Activated CD4-positive, alpha-beta memory T cell treated with anti-CD3 and anti-CD28 coated beads for 36 hours (primary cell): ENCODE measurements around the gene MROH2A. TPM values are rescaled to one million over a fixed set of nuclear protein-coding genes. Genes with fewer than 3 reads are reported as not detected.
"Not testable (repeated sequence)": the region's sequence is repeated elsewhere in the genome, so short reads cannot be mapped to it uniquely, and the experiment has no call there.

Source experiments
- CTCF ChIA-PET: fragments of 350-600 bp; sonication (Branson Sonifier 250); formaldehyde crosslinking; loops from one replicate; lab custom pipeline; 2021; ENCODE audit warnings: antibody characterized with exemption, inconsistent platforms; lab: Charles Lee
- POLR2A ChIA-PET: fragments of 350-600 bp; sonication (Branson Sonifier 250); formaldehyde crosslinking; loops from one replicate; lab custom pipeline; 2021; ENCODE audit warnings: antibody characterized with exemption; lab: Charles Lee
- DNase-seq: peaks from one replicate; pipeline ENCODE4 v3.0.0-alpha.2; 2020
- H3K27ac Mint-ChIP-seq: one replicate; pipeline ENCODE4 v1.8.0; 2021; ENCODE audit warnings: mixed read lengths
- H3K27me3 Mint-ChIP-seq: one replicate; pipeline ENCODE4 v1.8.0; 2021; ENCODE audit warnings: mixed read lengths
- H3K36me3 Mint-ChIP-seq: one replicate; pipeline ENCODE4 v1.8.0; 2021; ENCODE audit warnings: mixed read lengths
- H3K4me1 Mint-ChIP-seq: one replicate; pipeline ENCODE4 v1.8.0; 2021; ENCODE audit warnings: low read depth, mixed read lengths
- H3K4me3 Mint-ChIP-seq: one replicate; pipeline ENCODE4 v1.8.0; 2021; ENCODE audit warnings: mild to moderate bottlenecking, mixed read lengths
- H3K9me3 Mint-ChIP-seq: one replicate; pipeline ENCODE4 v1.8.0; 2021; ENCODE audit warnings: mixed read lengths
- intact Hi-C: fragments of 100-400 bp; cut with micrococcal nuclease; formaldehyde crosslinking; loops from one replicate; pipeline ENCODE4 v1.15.1; 2023
- total RNA-seq, 2 experiments: library from RNA; stranded (reverse); gene quantifications; one replicate each; pipeline ENCODE4 v1.2.3, GENCODE V29; 2021

The MROH2A gene, protein sequence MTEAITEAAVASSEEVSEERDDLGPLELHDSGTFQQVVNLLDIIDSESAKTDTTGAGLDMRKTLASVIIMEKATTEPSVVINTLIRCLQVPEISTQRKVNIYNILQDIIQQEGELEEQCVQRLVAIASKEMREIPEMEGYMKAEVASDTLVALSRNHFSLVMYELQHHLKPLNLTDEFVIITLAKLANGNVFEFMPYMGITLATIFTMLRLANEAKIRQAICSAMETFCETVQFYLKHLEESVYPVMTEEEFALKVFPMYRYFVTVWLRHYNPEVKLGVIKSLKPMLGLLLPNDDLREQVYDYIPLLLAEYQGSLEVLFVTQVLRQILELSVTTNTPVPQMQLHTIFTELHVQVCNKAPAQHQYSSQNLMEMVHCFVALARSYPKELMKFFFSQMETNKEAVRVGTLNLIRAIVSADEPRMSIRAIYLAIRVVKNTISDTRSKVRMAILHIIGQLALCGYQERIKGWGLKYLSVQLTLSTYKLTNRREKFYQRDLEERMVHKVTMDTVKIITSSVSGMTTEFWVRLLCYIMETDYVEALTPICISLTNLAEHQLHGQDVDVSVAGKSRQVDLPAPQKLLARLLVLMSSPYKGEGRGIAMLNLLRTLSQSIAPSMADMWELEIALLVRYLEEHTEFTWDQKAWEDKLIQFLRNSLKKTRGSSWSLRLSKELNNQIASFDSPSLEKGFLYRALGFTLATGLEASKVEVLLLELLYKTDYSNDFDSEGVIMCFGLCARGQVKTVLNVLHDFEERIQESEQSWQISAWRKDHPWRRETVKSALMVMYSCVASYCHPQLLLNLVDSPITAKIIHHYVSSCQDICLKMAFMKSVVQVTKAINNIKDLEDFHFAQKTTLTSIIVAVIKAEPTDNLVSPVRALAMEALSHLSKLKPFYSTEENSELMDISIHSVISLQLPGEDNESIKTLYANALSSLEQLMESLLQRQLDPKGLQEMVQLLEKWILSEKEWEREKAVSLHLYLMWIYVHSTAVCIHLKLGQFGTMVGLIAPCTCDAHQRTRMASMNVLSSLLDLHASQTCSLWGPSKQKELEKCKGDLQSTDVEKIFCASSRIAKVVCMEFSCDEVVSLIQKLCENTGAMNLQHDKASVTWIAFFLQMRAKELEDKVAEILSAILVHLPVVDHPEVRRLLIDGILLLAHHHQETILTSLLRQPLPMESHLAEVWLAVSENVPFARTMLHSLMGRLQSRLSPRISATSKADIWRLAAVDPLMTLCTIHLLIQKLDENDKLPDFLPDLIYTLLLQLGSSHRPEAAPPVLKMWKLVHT (N-terminal part only)
- not detected for total RNA-seq

DNA sequence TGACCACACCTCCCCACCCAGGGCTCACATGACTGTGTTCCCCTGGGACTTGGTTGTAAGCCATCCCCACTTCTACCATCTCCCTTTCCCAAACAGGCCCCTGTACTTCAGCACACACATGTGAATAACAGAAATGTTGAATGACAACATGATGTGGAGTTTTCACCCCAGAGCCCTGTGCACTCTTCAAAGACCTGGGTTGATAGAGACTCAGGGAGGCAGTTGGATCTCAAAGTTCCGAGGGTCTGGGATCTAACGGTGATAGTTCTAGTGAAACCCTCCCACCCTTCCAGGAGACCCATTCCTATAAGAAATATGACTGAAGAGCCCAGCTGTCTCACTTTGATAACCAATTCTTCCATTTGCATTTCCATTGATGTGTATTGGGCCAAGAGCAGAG, at the start of gene MROH2A:
MROH2A (plus strand) TSS at position 301 of the 400 bp plus-strand sequence. CDS start 1,029 bp downstream, outside the sequence.
- no peak within 1 kb of the TSS for H3K27ac Mint-ChIP-seq
- no peaks in the 10 kb centered on the region for H3K36me3 Mint-ChIP-seq
- no peaks in the 10 kb centered on the region for H3K4me1 Mint-ChIP-seq
- intact Hi-C loops: no loop called here
- H3K9me3 Mint-ChIP-seq: peaks cover 18% of the 10 kb centered on the region
- no peak for DNase-seq
- CTCF ChIA-PET: no interaction called here
- H3K4me3 Mint-ChIP-seq: no peak within 1 kb of the TSS
- H3K27me3 Mint-ChIP-seq: peaks cover 24% of the 10 kb centered on the region
- POLR2A ChIA-PET: no interaction called here

DNA sequence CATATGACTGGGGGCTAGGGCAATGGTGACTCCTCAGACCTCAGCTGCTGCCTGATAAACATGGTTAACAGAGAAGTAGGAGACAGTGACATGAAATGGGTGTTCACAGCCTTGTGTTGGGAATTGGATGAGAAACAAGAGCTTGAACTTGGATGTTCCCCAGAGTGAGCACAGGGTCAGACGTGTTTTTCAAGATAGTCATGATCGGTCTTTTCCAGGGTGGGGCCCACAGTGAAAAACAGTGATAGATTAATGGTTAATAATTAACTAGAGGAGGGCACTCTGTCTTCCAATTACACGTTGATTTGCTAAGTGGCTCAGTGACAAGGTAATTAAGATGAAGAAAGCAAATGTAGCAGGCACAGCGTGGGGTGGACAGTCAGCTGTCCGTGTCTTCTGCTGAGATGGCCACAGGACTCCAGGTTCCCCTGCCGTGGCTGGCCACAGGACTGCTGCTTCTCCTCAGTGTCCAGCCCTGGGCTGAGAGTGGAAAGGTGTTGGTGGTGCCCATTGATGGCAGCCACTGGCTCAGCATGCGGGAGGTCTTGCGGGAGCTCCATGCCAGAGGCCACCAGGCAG, 49.3 kb upstream of the MROH2A start, which contains the start of gene UGT1A3:
UGT1A3 (plus strand) TSS at position 320 of the 579 bp plus-strand sequence; CDS start at position 405, 85 bp downstream.
- CTCF ChIA-PET: interaction anchor here (1.0 kb wide), 1 partner anchor 17 kb away, joined by 3 read pairs; no protein-coding TSS in a partner anchor
- H3K27ac Mint-ChIP-seq: no peak within 1 kb of the TSS
- intact Hi-C loops: no loop called here
- H3K36me3 Mint-ChIP-seq: no peaks in the 10 kb centered on the region
- H3K4me1 Mint-ChIP-seq: no peaks in the 10 kb centered on the region
- no peak within 1 kb of the TSS for H3K4me3 Mint-ChIP-seq
- peaks cover 16% of the 10 kb centered on the region for H3K27me3 Mint-ChIP-seq
- H3K9me3 Mint-ChIP-seq: no peaks in the 10 kb centered on the region
- no peak for DNase-seq
- POLR2A ChIA-PET: no interaction called here

DNA sequence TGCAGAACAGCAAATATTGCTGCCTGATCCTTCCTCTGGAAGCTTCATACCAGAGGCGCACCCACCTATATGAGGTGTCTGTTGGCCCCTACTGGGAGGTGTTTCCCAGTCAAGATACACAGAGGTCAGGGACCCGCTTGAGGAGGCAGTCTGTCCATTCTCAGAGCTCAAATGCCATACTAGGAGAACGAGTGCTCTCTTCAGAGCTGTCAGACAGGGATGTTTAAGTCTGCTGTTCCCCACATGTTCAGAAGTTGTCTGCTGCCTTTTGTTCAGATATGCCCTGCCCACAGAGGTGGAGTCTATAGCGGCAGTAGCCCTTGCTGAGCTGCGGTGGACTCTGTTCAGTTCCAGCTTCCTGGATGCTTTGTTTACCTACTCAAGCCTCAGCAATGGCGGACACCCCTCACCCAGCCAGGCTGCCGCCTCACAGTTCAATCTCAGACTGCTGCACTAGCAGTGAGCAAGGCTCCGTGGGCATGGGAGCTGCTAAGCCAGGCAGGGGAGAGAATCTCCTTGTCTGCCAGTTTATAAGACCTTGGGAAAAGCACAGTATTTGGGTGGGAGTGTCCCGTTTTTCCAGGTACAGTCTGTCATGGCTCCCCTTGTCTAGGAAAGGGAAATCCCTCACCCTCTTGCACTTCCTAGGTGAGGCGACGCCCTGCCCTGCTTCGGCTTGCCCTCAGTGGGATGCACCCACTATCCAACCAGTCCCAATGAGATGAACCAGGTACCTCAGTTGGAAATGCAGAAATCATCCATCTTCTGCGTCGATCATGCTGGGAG, 41.1 kb upstream of the MROH2A start:
- H3K4me1 Mint-ChIP-seq, H3K9me3 Mint-ChIP-seq, DNase-seq, H3K36me3 Mint-ChIP-seq, intact Hi-C loops, H3K4me3 Mint-ChIP-seq, H3K27ac Mint-ChIP-seq: not testable (repeated sequence)
- ChIA-PET POLR2A (interaction anchor here (0.6 kb wide), 1 partner anchor 781 kb away, joined by 3 read pairs; no protein-coding TSS in a partner anchor), CTCF (interaction anchor here (2.4 kb wide), 1 partner anchor 26 kb away, joined by 6 read pairs; no protein-coding TSS in a partner anchor)
- peaks cover 15% of the 10 kb centered on the region for H3K27me3 Mint-ChIP-seq

DNA sequence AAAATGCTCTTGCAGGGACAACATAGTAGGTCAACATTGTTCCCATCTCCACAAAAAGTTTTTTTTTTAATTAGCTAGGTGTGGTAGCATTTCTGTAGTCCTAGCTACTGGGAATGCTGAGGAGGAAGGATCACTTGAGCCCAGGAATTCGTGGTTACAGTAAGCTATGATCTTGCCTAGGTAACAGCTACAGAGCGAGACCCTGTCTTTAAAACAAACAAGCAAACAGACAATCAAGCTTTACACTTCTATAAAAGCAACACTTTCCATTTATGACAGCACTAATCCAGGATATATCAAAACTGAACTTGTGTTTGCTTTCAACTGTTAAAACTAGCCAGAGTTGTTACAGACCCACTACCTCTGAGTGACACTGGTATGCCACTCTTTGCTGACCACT, 37.3 kb upstream of the MROH2A start:
- intact Hi-C loops: no loop called here
- no peak overlapping the region for H3K27ac Mint-ChIP-seq
- H3K9me3 Mint-ChIP-seq: no peaks in the 10 kb centered on the region
- H3K27me3 Mint-ChIP-seq: peaks cover 10% of the 10 kb centered on the region
- DNase-seq: no peak
- ChIA-PET CTCF (no interaction called here), POLR2A (no interaction called here)
- H3K4me3 Mint-ChIP-seq: no peak overlapping the region
- no peaks in the 10 kb centered on the region for H3K36me3 Mint-ChIP-seq
- H3K4me1 Mint-ChIP-seq: no peaks in the 10 kb centered on the region

DNA sequence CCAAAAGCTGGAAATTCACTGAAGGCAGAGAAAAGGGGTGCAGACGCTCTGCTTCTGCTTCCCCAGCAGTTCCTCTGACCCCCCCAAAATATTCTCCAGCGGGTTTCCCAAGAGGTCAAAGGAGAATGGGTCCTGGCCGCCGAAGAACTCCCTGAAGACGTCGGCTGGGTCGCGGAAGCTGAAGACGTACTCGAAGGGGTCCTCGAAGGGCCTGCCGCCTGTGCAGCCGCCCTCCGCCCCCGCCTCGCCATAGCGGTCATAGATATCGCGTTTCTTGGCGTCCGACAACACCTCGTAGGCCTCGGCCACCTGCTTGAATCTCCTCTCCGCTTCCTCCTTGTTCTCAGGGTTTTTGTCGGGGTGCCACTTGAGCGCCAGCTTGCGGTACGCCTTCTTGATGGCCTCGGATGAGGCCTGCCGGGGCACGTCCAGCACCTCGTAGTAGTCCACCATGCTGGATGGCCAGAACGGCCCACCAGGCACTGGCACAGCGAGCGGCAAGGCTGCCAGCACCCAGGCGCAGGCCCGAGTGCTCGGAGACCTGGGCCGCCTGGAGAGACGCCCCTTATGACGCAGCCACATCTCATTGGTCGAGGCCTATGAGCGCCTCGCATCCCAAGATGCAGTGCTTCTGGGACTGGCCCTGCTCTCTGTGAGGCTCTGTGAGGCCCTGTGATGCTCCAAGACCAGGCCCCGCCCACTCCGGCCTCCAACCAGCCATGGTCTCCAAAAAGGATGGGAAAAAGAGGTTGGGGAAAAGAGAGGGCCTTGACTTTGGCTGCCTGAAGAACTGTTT, 34.5 kb upstream of the MROH2A start:
- Mint-ChIP-seq H3K4me3 (no peak overlapping the region), H3K27me3 (peaks cover 4% of the 10 kb centered on the region), H3K4me1 (no peaks in the 10 kb centered on the region), H3K36me3 (no peaks in the 10 kb centered on the region), H3K27ac (no peak overlapping the region), H3K9me3 (no peaks in the 10 kb centered on the region)
- CTCF ChIA-PET: no interaction called here
- POLR2A ChIA-PET: no interaction called here
- intact Hi-C loops: no loop called here
- DNase-seq: no peak

DNA sequence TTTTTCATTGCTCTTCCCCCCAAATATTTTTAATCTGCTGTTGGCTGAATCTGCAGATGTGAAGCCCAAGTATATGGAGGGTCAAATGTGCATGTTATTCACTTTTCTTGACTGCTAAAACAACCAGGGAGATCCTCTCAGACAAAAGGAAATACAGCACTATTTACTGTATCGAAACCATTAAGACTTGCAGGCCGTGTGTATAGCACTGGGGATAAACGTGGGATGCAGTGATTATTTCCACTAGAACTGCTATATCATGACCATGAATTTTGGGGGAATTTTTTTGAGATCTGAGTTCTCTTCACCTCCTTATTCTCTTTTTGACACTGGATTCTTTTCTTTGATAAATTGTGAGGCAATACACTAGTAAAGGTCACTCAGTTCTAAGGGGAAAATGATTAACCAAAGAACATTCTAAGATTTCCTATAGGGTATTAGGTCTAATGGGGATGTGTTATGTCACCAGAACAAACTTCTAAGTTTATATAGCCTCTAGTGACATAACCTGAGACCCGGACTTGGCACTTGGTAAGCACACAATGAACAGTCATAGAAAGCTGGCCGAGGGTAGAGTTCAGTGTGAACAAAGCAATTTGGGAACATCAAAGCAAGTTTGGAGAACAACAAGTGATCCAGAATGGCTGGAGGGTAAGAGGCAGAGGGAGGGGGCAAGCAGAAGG, 32.9 kb upstream of the MROH2A start:
- H3K36me3 Mint-ChIP-seq: no peaks in the 10 kb centered on the region
- intact Hi-C loops: no loop called here
- ChIA-PET POLR2A (no interaction called here), CTCF (no interaction called here)
- no peak overlapping the region for H3K4me3 Mint-ChIP-seq
- DNase-seq: no peak
- peaks cover 5% of the 10 kb centered on the region for H3K27me3 Mint-ChIP-seq
- no peak overlapping the region for H3K27ac Mint-ChIP-seq
- no peaks in the 10 kb centered on the region for H3K4me1 Mint-ChIP-seq
- H3K9me3 Mint-ChIP-seq: no peaks in the 10 kb centered on the region

DNA sequence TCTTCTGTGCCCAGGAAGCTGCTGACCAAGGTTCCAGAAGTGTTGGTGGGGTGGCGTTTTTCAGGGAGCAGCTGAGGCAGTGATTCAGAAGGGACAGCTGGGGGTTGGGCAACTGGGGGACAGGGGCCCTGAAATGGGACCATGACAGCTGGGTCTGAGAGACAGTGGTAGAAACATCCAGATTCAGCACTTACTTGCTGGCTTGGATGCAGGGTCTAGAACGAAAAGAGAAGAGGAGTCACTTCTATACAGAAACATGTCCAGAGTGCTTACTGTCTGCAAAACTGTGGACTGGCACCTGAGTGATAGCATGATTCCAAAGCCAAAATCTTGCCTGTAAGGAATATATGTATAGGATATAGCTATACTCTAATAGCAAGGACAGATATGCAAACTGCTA, 32.3 kb upstream of the MROH2A start:
- H3K4me1 Mint-ChIP-seq, POLR2A ChIA-PET, H3K36me3 Mint-ChIP-seq, DNase-seq, H3K9me3 Mint-ChIP-seq, intact Hi-C loops, H3K27me3 Mint-ChIP-seq, H3K27ac Mint-ChIP-seq, H3K4me3 Mint-ChIP-seq, CTCF ChIA-PET: not testable (repeated sequence)

DNA sequence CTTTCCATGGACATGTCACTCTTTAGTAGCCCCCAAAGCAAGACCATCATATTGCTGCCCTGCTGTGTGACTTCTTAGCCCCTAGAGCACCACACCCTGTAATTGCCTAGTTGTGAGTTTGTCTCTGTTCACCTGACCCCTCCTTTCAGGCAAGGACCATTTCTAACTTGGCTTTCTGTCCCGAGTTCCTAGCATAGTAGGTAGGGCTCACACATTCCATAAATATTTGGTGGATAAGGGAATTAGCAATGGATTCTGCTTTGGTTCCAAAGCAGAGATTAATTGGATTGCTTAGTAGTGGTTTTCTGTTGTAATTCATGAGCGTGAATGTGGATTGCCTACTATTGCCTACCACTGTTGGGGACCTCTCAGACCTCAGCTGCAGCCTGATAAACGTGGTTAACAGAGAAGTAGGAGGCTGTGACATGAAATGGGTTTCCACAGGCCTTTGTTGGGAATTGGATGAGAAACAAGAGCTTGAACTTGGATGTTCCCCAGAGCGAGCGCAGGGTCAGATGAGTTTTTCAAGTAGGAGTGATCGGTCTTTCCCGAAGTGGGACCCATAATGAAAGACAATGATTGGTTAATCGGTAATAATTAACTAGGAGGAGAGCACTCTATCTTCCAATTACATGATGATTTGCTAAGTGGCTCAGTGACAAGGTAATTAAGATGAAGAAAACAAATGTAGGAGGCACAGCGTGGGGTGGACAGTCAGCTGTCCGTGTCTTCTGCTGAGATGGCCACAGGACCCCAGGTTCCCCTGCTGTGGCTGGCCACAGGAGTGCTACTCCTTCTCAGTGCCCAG, 31.5 kb upstream of the MROH2A start:
- intact Hi-C loops: no loop called here
- Mint-ChIP-seq H3K9me3 (peaks cover 2% of the 10 kb centered on the region), H3K36me3 (no peaks in the 10 kb centered on the region), H3K4me3 (no peak overlapping the region), H3K4me1 (no peaks in the 10 kb centered on the region), H3K27ac (no peak overlapping the region), H3K27me3 (peaks cover 5% of the 10 kb centered on the region)
- DNase-seq: no peak
- ChIA-PET CTCF (interaction anchor here (0.6 kb wide), 1 partner anchor 204 kb away, joined by 4 read pairs; no protein-coding TSS in a partner anchor), POLR2A (no interaction called here)

DNA sequence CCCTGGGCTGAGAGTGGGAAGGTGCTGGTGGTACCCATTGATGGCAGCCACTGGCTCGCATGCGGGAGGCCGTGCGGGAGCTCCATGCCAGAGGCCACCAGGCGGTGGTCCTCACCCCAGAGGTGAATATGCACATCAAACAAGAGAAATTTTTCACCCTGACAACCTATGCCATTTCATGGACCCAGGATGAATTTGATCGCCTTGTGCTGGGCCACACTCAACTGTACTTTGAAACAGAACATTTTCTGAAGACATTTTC, 30.9 kb upstream of the MROH2A start:
- peaks cover 5% of the 10 kb centered on the region for H3K27me3 Mint-ChIP-seq
- POLR2A ChIA-PET: no interaction called here
- intact Hi-C loops: no loop called here
- H3K4me1 Mint-ChIP-seq: no peaks in the 10 kb centered on the region
- H3K27ac Mint-ChIP-seq: no peak overlapping the region
- H3K9me3 Mint-ChIP-seq: peaks cover 2% of the 10 kb centered on the region
- no peaks in the 10 kb centered on the region for H3K36me3 Mint-ChIP-seq
- CTCF ChIA-PET: interaction anchor here (0.6 kb wide), 1 partner anchor 204 kb away, joined by 4 read pairs; no protein-coding TSS in a partner anchor
- DNase-seq: no peak
- H3K4me3 Mint-ChIP-seq: no peak overlapping the region

DNA sequence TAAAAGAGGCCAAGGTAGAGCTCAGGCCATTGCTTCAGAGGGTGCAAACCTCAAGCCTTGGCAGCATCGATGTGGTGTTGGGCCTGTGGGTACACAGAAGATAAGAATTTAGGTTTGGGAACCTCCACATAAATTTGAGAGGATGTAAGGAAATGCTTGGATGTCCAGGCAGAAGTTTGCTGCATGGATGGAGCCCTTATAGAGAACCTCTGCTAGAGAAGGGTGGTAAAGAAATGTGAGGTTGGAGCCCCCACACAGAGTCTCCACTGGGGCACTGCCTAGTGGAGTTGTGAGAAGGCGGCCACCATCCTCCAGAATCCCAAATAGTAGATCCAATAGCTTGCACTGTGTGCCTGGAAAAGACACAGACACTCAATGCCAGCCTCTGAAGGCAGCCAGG, 27.4 kb upstream of the MROH2A start:
- POLR2A ChIA-PET, H3K27me3 Mint-ChIP-seq, intact Hi-C loops, H3K27ac Mint-ChIP-seq, H3K4me1 Mint-ChIP-seq, CTCF ChIA-PET, H3K9me3 Mint-ChIP-seq, H3K36me3 Mint-ChIP-seq, H3K4me3 Mint-ChIP-seq, DNase-seq: not testable (repeated sequence)
